Measurements from ENCODE around the gene OMP.

The OMP gene

DNA sequence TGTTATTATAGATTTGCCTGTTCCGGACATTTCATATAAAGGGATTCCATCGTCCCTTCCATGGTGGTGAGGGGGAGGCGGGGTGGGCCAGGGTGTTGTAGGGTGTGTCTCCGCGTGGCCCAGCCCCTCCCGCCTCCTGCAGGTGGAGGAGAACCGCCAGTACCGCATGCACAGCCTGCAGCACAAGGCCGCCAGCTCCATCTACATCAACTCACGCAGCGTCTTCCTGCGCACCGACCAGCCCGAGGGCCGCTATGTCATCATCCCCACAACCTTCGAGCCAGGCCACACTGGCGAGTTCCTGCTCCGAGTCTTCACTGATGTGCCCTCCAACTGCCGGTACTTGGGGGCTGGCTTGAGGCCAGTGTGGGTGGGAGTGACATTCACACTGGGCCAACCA, 17.9 kb downstream of the OMP start:
- no peak for DNase-seq (ENCODE audit: low spot score)
- TF ChIP-seq CTCF (IDR thresholded peaks at IDR 0.05; ENCODE audit: extremely low read depth, missing control alignments), result no peak

DNA sequence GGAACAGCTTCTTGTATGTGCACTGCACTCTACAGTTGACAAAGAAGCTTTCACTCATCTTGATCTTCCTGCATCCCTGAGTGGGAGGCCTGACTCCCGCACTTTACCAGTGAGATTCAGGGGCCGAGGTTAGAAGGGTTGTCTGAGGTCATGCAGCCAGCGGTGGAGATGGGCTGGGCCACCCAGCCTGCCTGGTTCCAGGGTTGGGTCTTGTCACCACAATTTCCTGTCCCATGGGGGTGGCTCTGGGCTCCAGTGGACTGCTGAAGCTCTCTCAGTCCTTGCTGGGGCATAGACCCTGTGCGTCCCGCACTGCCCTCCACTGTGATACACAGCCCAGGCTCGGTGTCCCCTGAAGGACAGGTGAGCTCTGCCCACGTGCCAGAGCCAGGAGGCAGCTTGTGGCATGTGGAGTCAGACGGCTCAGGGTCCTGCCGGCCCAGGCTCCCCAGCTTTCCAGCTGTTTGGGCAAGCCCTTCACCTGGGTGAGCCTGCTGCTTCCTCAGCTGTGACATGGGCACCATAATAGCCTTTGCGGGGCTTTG, 18.5 kb downstream of the OMP start:
- no peak for DNase-seq (ENCODE audit: low spot score)
- no peak for TF ChIP-seq CTCF (IDR thresholded peaks at IDR 0.05; ENCODE audit: extremely low read depth, missing control alignments)

- no peak for TF ChIP-seq CTCF (IDR thresholded peaks at IDR 0.05; ENCODE audit: extremely low read depth, missing control alignments)
- DNase-seq (ENCODE audit: low spot score), result no peak
These were observed 19.4 kb downstream of the OMP start for GRCh38 chr11:77121876-77122575.

DNA sequence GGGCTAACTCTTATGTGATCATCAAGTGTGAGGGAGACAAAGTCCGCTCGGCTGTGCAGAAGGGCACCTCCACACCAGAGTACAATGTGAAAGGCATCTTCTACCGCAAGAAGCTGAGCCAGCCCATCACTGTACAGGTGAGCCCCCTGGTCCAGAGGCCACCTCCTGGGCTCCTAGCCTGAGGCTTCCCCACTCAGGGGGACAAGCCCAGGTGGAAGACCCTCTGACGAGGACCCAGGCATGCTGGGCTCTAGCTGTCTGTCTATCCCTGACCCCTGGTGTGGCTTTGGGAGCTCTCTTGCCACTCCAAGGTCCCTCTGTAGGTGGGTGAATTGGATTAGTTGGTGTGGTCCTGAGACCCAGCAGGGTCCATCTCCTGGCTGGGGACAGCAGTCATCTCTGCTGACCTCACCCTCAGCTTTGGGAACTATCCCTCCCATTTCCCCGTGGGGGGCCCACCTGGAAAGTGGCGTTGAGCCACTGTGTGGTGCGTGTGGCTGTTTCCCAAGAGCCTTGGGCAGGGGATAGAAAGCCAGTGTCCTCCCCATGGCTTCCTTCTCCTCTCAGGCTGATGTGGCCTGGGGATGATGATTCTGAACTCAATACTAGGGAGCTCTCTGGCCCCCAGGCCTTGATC, 20.1 kb downstream of the OMP start:
- TF ChIP-seq CTCF (IDR thresholded peaks at IDR 0.05; ENCODE audit: extremely low read depth, missing control alignments), result no peak
- no peak for DNase-seq (ENCODE audit: low spot score)

DNA sequence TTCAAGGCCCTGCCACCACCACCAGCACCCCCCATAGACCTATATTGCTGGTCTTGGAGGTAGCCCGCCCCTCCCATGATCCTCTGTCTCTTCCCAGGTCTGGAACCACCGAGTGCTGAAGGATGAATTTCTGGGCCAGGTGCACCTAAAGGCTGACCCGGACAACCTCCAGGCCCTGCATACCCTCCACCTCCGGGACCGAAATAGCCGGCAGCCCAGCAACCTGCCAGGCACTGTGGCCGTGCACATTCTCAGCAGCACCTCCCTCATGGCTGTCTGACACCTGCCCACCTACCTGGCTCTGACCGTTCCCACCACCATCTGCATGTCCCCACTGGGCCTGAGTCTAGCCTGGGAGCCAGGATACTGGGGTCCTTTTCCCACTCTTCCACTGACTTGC, 21.0 kb downstream of the OMP start:
- DNase-seq (ENCODE audit: low spot score), result no peak
- TF ChIP-seq CTCF (IDR thresholded peaks at IDR 0.05; ENCODE audit: extremely low read depth, missing control alignments), result no peak

DNA sequence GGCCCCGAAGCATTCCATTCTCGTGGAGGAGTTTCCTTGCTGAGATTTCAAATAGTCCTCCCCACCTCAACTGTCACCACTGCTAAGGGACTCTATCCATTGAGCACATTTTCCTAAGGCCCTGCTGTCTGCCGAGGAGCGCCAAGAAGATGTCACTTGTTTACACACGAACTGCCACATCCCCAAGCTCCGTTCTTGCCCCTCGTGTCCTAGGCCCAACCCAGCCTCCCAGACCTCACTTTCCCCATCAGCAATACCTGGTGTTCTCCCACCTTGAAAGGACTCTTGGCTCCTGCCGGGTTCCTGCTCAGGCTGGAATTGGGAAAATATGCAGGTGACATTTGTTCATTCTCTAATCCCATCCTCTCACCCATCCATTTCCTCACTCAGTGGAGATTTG, 21.4 kb downstream of the OMP start:
- TF ChIP-seq CTCF (IDR thresholded peaks at IDR 0.05; ENCODE audit: extremely low read depth, missing control alignments), result no peak
- no peak for DNase-seq (ENCODE audit: low spot score)

GRCh38 chr11:77124488-77124887, 21.8 kb downstream of the OMP start:
- no peak for DNase-seq (ENCODE audit: low spot score)
- TF ChIP-seq CTCF (IDR thresholded peaks at IDR 0.05; ENCODE audit: extremely low read depth, missing control alignments), result no peak
